GM18505 (cell line): ENCODE results near the gene CLCN5.

Experiments used
- ATAC-seq: cut with Tn5 transposase; IDR thresholded peaks from one replicate; pipeline ENCODE4 v1.9.1; 2021; ENCODE audit not compliant: unreplicated experiment
- POLR2A ChIP-seq: IDR thresholded peaks from 4 replicates; pipeline ENCODE4 v1.6.1; 2011; ENCODE audit warnings: borderline replicate concordance; ENCODE audit not compliant: insufficient read depth, insufficient read length; ENCODE audit errors: extremely low read depth

Gene CLCN5

GRCh38 chrX:49922291-49923241 lies at the start of gene CLCN5:
CLCN5 (plus strand) TSS chrX:49922596; CDS start chrX:49925299, 2,703 bp downstream.
- TF ChIP-seq POLR2A, result peak; percentile 50
- peak; percentile 97 for ATAC-seq

GRCh38 chrX:49876750-49877149 lies 45.6 kb upstream of the CLCN5 start:
- no peak for TF ChIP-seq POLR2A
- ATAC-seq, result no peak

- ATAC-seq, result no peak
These were observed 44.8 kb upstream of the CLCN5 start for GRCh38 chrX:49877397-49878101.

GRCh38 chrX:49878128-49878833 lies 44.1 kb upstream of the CLCN5 start:
- ATAC-seq, result no peak
- no peak for TF ChIP-seq POLR2A

More at GRCh38 chrX:49877397-49878101, 44.8 kb upstream of the CLCN5 start:
- no peak for TF ChIP-seq POLR2A

GRCh38 chrX:49878834-49879655 lies 43.4 kb upstream of the CLCN5 start, which contains the start of gene USP27X:
USP27X (plus strand) TSS chrX:49879484; CDS start chrX:49880308, 824 bp downstream.
- ATAC-seq, result peak; percentile 87
- TF ChIP-seq POLR2A, result no peak

- peak; percentile 13 for ATAC-seq
- no peak for TF ChIP-seq POLR2A
These were observed 42.6 kb upstream of the CLCN5 start for GRCh38 chrX:49879656-49880277.

GRCh38 chrX:49880668-49881067 lies 41.7 kb upstream of the CLCN5 start:
- ATAC-seq, result no peak
- TF ChIP-seq POLR2A, result no peak

- TF ChIP-seq POLR2A, result no peak
- ATAC-seq, result peak; percentile 53
These were observed 38.0 kb upstream of the CLCN5 start for GRCh38 chrX:49884290-49884862.

- no peak for TF ChIP-seq POLR2A
- no peak for ATAC-seq
These were observed 29.9 kb upstream of the CLCN5 start for GRCh38 chrX:49892542-49892941.

- ATAC-seq, result no peak
- no peak for TF ChIP-seq POLR2A
These were observed 25.4 kb upstream of the CLCN5 start for GRCh38 chrX:49896951-49897350.

- TF ChIP-seq POLR2A, result no peak
- ATAC-seq, result no peak
These were observed 21.3 kb upstream of the CLCN5 start for GRCh38 chrX:49901048-49901447.

- ATAC-seq, result peak; percentile 74
- TF ChIP-seq POLR2A, result no peak
These were observed 12.1 kb upstream of the CLCN5 start for GRCh38 chrX:49910344-49910743.

GRCh38 chrX:49912086-49912485 lies 10.3 kb upstream of the CLCN5 start:
- ATAC-seq, result no peak

More at GRCh38 chrX:49912086-49912485, 10.3 kb upstream of the CLCN5 start:
- TF ChIP-seq POLR2A, result no peak
